ENCODE measurements around the gene ACOX3.
"Not testable (repeated sequence)": the region's sequence is repeated elsewhere in the genome, so short reads cannot be mapped to it uniquely, and the experiment has no call there.

- not testable (repeated sequence) for TF ChIP-seq CTCF (IDR thresholded peaks at IDR 0.05; ENCODE audit: low read length); EZH2 (IDR thresholded peaks at IDR 0.05; ENCODE audit: borderline replicate concordance, low read length)
These were observed 99.2 kb downstream of the ACOX3 start for GRCh38 chr4:8341281-8341680.
